Bone marrow (tissue), 2 donors: ENCODE measurements around the gene KCNT2.

Experiments used
- DNase-seq, 2 donors: peaks; one replicate each; lab custom pipeline; 2025; lab: John Stamatoyannopoulos, UW

Gene KCNT2

GRCh38 chr1:196196486-196196885 is 411.8 kb downstream of the KCNT2 start:
- no peak for DNase-seq

GRCh38 chr1:196193896-196194559 is 414.2 kb downstream of the KCNT2 start:
- no peak for DNase-seq

- no peak for DNase-seq
Measured at GRCh38 chr1:196183941-196184340, 424.3 kb downstream of the KCNT2 start.

- no peak for DNase-seq
Measured at GRCh38 chr1:196181594-196181878, 426.7 kb downstream of the KCNT2 start.

- DNase-seq = no peak
Measured at GRCh38 chr1:196180847-196181593, 427.2 kb downstream of the KCNT2 start.

- no peak for DNase-seq
Measured at GRCh38 chr1:196178083-196178635, 430.1 kb downstream of the KCNT2 start.
